Sigmoid colon (tissue), 4 donors: ENCODE measurements around the gene CEP85L.

ENCODE experiments used
- CTCF ChIP-seq, 4 experiments: fragments of 450-650 bp in 3 of 4; fragments of 200-600 bp in 1 of 4; IDR thresholded peaks; one replicate each; pipeline ENCODE4 v1.5.1; 2016 to 2019; ENCODE audit warnings: antibody characterized with exemption in 4 of 4, mild to moderate bottlenecking in 3 of 4, moderate library complexity in 2 of 4
- EP300 ChIP-seq, 4 donors: sonication (generic); formaldehyde crosslinking; IDR thresholded peaks; one replicate each; pipeline ENCODE4 v1.6.1; 2017; ENCODE audit warnings: antibody characterized with exemption in 4 of 4
- POLR2A ChIP-seq, 2 donors: fragments of 450-650 bp; IDR thresholded peaks; one replicate each; pipeline ENCODE4 v1.6.1; 2016; ENCODE audit warnings: antibody characterized with exemption in 2 of 2, mild to moderate bottlenecking in 2 of 2, moderate library complexity in 2 of 2
- POLR2AphosphoS5 ChIP-seq, 4 donors: sonication (generic); formaldehyde crosslinking; IDR thresholded peaks; one replicate each; pipeline ENCODE4 v1.6.1; 2017; ENCODE audit warnings: antibody characterized with exemption in 4 of 4

GRCh38 chr6:118562248-118562647, 89.1 kb downstream of the CEP85L start:
- TF ChIP-seq CTCF (IDR thresholded peaks at IDR 0.05), result no peak
- no peak for TF ChIP-seq EP300 (IDR thresholded peaks at IDR 0.05)
- TF ChIP-seq POLR2A (IDR thresholded peaks at IDR 0.05), result no peak
- TF ChIP-seq POLR2AphosphoS5 (IDR thresholded peaks at IDR 0.05), result no peak
